Measurements from ENCODE around the gene NPNT. TPM values are rescaled to one million over a fixed set of nuclear protein-coding genes. Genes with fewer than 3 reads are reported as not detected.

The NPNT gene
- total RNA-seq, 1 experiment from 2014 or later, result 0.20 TPM

GRCh38 chr4:105963461-105964400 lies 68.5 kb downstream of the NPNT start:
- no TSS peak for BruUV-seq (replicated peaks)
- intact Hi-C loops (cut with micrococcal nuclease; ENCODE audit: unreplicated experiment), result no loop called here
- CTCF ChIA-PET, result no interaction called here

GRCh38 chr4:105965183-105965800 lies 70.0 kb downstream of the NPNT start:
- intact Hi-C loops (cut with micrococcal nuclease; ENCODE audit: unreplicated experiment), result no loop called here
- Histone ChIP-seq H3K36me3 (ENCODE audit: low read depth) (no peaks in the 10 kb centered on the region), H4K20me1 (ENCODE audit: insufficient read depth) (no peaks in the 10 kb centered on the region), H3K9me2 (ENCODE audit: insufficient read depth) (no peaks in the 10 kb centered on the region), H3K27ac (no peak overlapping the region), H3K4me2 (no peak overlapping the region), H3K4me3 (no peak overlapping the region), H2AFZ (no peak overlapping the region), H3K27me3 (ENCODE audit: insufficient read depth, low read depth) (no peaks in the 10 kb centered on the region), H3F3A (ENCODE audit: insufficient read depth, low read depth) (no peaks in the 10 kb centered on the region), H3K79me2 (ENCODE audit: low read depth) (no peaks in the 10 kb centered on the region), H3K4me1 (replicated peaks; ENCODE audit: insufficient read depth) (0 out of 2 replicates have a peak, but pooled peaks cover 8% of the 10 kb centered on the region), H3K9me3 (ENCODE audit: insufficient read depth, low read depth) (no peaks in the 10 kb centered on the region)
- DNase-seq, result no peak
- no TSS peak for BruUV-seq (replicated peaks)
- ChIA-PET POLR2A (ENCODE audit: unreplicated experiment) (no interaction called here), CTCF (no interaction called here)
- TF ChIP-seq CTCF (conservative IDR thresholded peaks at IDR 0.05) (no peak), EZH2 (IDR thresholded peaks at IDR 0.05; ENCODE audit: low read depth) (no peak)

More at GRCh38 chr4:105963461-105964400, 68.5 kb downstream of the NPNT start:
- Histone ChIP-seq H3F3A (ENCODE audit: insufficient read depth, low read depth) (no peaks in the 10 kb centered on the region), H4K20me1 (ENCODE audit: insufficient read depth) (no peaks in the 10 kb centered on the region), H3K27ac (no peak overlapping the region), H3K4me1 (replicated peaks; ENCODE audit: insufficient read depth) (0 out of 2 replicates have a peak, but pooled peaks cover 8% of the 10 kb centered on the region), H2AFZ (no peak overlapping the region), H3K9me2 (ENCODE audit: insufficient read depth) (no peaks in the 10 kb centered on the region), H3K27me3 (ENCODE audit: insufficient read depth, low read depth) (no peaks in the 10 kb centered on the region), H3K4me3 (no peak overlapping the region), H3K36me3 (ENCODE audit: low read depth) (no peaks in the 10 kb centered on the region), H3K4me2 (no peak overlapping the region), H3K79me2 (ENCODE audit: low read depth) (no peaks in the 10 kb centered on the region), H3K9me3 (ENCODE audit: insufficient read depth, low read depth) (no peaks in the 10 kb centered on the region)
- no peak for DNase-seq
- POLR2A ChIA-PET (ENCODE audit: unreplicated experiment), result no interaction called here
- TF ChIP-seq CTCF (conservative IDR thresholded peaks at IDR 0.05), result no peak
- TF ChIP-seq EZH2 (IDR thresholded peaks at IDR 0.05; ENCODE audit: low read depth), result no peak

- no peak overlapping the region for H3K4me2 ChIP-seq
- H3K9me3 ChIP-seq (ENCODE audit: insufficient read depth, low read depth), result no peaks in the 10 kb centered on the region
- TF ChIP-seq CTCF (conservative IDR thresholded peaks at IDR 0.05), result no peak
- no peak for TF ChIP-seq EZH2 (IDR thresholded peaks at IDR 0.05; ENCODE audit: low read depth)
- ChIA-PET CTCF (no interaction called here), POLR2A (ENCODE audit: unreplicated experiment) (no interaction called here)
- DNase-seq, result peak; percentile 2 to 65
- H3F3A ChIP-seq (ENCODE audit: insufficient read depth, low read depth), result no peaks in the 10 kb centered on the region
- H3K36me3 ChIP-seq (ENCODE audit: low read depth), result no peaks in the 10 kb centered on the region
- H3K27me3 ChIP-seq (ENCODE audit: insufficient read depth, low read depth), result no peaks in the 10 kb centered on the region
- no peaks in the 10 kb centered on the region for H3K9me2 ChIP-seq (ENCODE audit: insufficient read depth)
- H2AFZ ChIP-seq, result no peak overlapping the region
- intact Hi-C loops (cut with micrococcal nuclease; ENCODE audit: unreplicated experiment), result loop anchor here (1.0 kb wide), 1 partner anchor 96 kb away; no protein-coding TSS in a partner anchor
- H3K79me2 ChIP-seq (ENCODE audit: low read depth), result no peaks in the 10 kb centered on the region
- H3K4me3 ChIP-seq, result no peak overlapping the region
- 0 out of 2 replicates have a peak, but pooled peaks cover 8% of the 10 kb centered on the region for H3K4me1 ChIP-seq (replicated peaks; ENCODE audit: insufficient read depth)
- BruUV-seq (replicated peaks), result no TSS peak
- no peak overlapping the region for H3K27ac ChIP-seq
- H4K20me1 ChIP-seq (ENCODE audit: insufficient read depth), result no peaks in the 10 kb centered on the region
Measured at GRCh38 chr4:105966051-105966450, 70.8 kb downstream of the NPNT start.
